Measurements from ENCODE around the gene ANAPC16.

ANAPC16 gene

DNA sequence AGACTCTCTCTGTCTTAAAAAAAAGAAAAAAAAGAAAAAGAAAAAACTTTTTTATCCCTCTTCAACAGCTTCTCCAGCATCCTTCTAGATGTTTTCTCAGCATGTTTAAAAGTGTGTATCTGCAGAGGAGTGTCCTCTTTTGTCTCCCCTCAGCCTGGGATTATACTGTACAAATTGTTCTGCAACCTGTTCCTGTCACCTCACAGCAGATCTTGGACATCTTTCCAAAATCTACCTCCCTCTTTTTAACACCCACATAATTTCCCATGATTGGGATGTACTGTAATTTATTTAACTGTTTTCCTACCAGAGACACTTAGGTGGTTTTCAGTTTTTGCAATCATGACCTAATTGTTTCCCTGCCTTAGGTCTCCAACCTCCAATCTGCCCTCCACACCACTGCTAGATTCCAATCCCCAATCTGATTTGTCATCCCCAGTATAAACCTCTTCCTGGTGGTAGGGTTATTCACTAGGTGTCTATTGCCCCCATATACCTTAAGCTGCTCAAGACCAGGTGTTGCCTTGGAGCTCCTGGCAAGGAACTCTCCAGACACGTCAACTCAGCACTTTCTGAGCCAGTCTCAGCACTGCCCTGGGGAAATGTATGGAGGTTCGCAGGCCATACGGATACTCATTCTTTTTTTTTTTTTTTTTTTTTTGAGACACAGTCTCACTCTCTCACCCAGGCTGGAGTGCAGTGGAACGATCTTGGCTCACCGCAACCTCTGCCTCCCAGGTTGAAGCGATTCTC, 40.3 kb downstream of the ANAPC16 start:
- no peak for DNase-seq (ENCODE audit: low spot score in 2 of 2)
- no peaks in the 10 kb centered on the region for H3K27me3 ChIP-seq (ENCODE audit: low read depth)
- in situ Hi-C loops (cut with MboI; ENCODE audit: low sequenced_read_pairs) = no loop called here
- no peak overlapping the region for H3K4me3 ChIP-seq
- H3K9me3 ChIP-seq = no peaks in the 10 kb centered on the region
- peaks cover 33% of the 10 kb centered on the region for H3K4me1 ChIP-seq
- no peaks in the 10 kb centered on the region for H3K36me3 ChIP-seq (replicated peaks)

GRCh38 chr10:72257051-72257892, 41.5 kb downstream of the ANAPC16 start:
- no peaks in the 10 kb centered on the region for H3K36me3 ChIP-seq (replicated peaks)
- in situ Hi-C loops (cut with MboI; ENCODE audit: low sequenced_read_pairs) = no loop called here
- no peaks in the 10 kb centered on the region for H3K9me3 ChIP-seq
- DNase-seq (ENCODE audit: low spot score in 2 of 2) = no peak
- peaks cover 41% of the 10 kb centered on the region for H3K4me1 ChIP-seq
- no peaks in the 10 kb centered on the region for H3K27me3 ChIP-seq (ENCODE audit: low read depth)
- H3K4me3 ChIP-seq = no peak overlapping the region

DNA sequence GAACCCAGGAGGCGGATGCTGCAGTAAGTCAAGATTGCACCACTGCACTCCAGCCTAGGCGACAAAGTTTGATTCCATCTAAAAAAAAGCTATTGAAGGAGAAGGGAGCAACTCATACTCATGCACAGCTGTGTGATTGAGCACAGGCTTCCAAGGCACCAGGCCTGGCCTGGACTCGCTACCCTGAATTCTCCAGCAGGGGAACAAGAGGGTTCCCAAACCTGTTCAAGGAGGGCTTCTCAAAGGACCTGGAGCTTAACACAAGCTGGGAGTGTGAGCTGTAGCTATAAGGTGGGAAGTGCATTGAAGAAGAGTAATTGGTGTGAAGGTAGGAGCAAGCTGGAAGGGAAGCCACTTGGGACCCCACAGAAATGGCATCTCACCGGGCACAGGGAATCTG, 42.8 kb downstream of the ANAPC16 start:
- no peak for DNase-seq (ENCODE audit: low spot score in 2 of 2)
- no peaks in the 10 kb centered on the region for H3K9me3 ChIP-seq
- peaks cover 41% of the 10 kb centered on the region for H3K4me1 ChIP-seq
- no peaks in the 10 kb centered on the region for H3K27me3 ChIP-seq (ENCODE audit: low read depth)
- H3K36me3 ChIP-seq (replicated peaks) = no peaks in the 10 kb centered on the region
- in situ Hi-C loops (cut with MboI; ENCODE audit: low sequenced_read_pairs) = no loop called here
- no peak overlapping the region for H3K4me3 ChIP-seq

DNA sequence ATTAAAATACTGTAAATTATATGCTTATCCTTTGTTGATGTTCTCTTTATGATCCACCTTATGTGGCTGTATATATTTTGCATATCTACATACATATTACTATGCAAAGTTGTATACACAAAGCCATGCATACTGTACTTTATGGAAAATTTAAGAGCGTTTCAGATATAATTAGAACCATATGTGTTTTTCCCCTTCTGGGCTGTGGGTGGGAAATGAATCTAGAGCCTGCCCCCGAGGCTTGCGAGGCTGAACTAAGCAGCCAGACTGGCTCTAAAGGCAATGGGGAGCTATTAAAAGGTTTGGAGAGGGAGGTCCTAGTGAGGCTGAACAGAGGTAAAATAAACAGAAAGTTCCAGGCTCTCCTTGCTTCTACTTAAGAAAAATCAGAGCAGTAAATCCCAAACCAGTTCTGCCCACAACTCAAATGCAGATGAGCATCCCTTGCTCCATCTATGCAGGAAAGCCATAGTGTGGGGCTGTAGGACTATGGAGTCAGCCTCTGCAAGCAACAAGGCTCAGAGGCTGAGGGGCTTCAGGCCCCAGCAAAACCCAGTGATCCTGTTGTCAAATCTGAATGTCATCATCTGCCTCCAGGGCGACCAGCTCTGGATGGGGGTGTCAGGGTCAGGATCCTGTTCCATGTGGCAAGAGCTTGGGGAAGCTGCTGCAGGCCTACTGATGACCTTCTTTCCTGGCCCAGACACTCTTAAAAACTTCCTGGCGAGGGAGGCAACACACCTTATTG, 43.9 kb downstream of the ANAPC16 start:
- Histone ChIP-seq H3K4me1 (peaks cover 40% of the 10 kb centered on the region), H3K36me3 (replicated peaks) (no peaks in the 10 kb centered on the region), H3K27me3 (ENCODE audit: low read depth) (no peaks in the 10 kb centered on the region), H3K4me3 (no peak overlapping the region), H3K9me3 (no peaks in the 10 kb centered on the region)
- DNase-seq (ENCODE audit: low spot score in 2 of 2) = peak; percentile 84 to 90
- in situ Hi-C loops (cut with MboI; ENCODE audit: low sequenced_read_pairs) = no loop called here

- Histone ChIP-seq H3K9me3 (no peaks in the 10 kb centered on the region), H3K27me3 (ENCODE audit: low read depth) (no peaks in the 10 kb centered on the region), H3K4me3 (peak overlapping the region; percentile 36), H3K36me3 (replicated peaks) (no peaks in the 10 kb centered on the region), H3K4me1 (peaks cover 33% of the 10 kb centered on the region)
- in situ Hi-C loops (cut with MboI; ENCODE audit: low sequenced_read_pairs) = no loop called here
- peak; percentile 83 to 94 for DNase-seq (ENCODE audit: low spot score in 2 of 2)
Measured at GRCh38 chr10:72260239-72260975, 44.6 kb downstream of the ANAPC16 start.

- Histone ChIP-seq H3K4me1 (peaks cover 33% of the 10 kb centered on the region), H3K4me3 (peak overlapping the region; percentile 36), H3K9me3 (no peaks in the 10 kb centered on the region), H3K27me3 (ENCODE audit: low read depth) (no peaks in the 10 kb centered on the region), H3K36me3 (replicated peaks) (no peaks in the 10 kb centered on the region)
- in situ Hi-C loops (cut with MboI; ENCODE audit: low sequenced_read_pairs) = no loop called here
- peak in 1 of 2 experiments; percentile 26 for DNase-seq (ENCODE audit: low spot score in 2 of 2)
Measured at GRCh38 chr10:72260976-72261783, 45.4 kb downstream of the ANAPC16 start.

GRCh38 chr10:72261784-72262404, 46.1 kb downstream of the ANAPC16 start:
- no peaks in the 10 kb centered on the region for H3K9me3 ChIP-seq
- no peaks in the 10 kb centered on the region for H3K27me3 ChIP-seq (ENCODE audit: low read depth)
- H3K4me3 ChIP-seq = no peak overlapping the region
- DNase-seq (ENCODE audit: low spot score in 2 of 2) = no peak
- in situ Hi-C loops (cut with MboI; ENCODE audit: low sequenced_read_pairs) = no loop called here
- no peaks in the 10 kb centered on the region for H3K36me3 ChIP-seq (replicated peaks)
- peaks cover 33% of the 10 kb centered on the region for H3K4me1 ChIP-seq

DNA sequence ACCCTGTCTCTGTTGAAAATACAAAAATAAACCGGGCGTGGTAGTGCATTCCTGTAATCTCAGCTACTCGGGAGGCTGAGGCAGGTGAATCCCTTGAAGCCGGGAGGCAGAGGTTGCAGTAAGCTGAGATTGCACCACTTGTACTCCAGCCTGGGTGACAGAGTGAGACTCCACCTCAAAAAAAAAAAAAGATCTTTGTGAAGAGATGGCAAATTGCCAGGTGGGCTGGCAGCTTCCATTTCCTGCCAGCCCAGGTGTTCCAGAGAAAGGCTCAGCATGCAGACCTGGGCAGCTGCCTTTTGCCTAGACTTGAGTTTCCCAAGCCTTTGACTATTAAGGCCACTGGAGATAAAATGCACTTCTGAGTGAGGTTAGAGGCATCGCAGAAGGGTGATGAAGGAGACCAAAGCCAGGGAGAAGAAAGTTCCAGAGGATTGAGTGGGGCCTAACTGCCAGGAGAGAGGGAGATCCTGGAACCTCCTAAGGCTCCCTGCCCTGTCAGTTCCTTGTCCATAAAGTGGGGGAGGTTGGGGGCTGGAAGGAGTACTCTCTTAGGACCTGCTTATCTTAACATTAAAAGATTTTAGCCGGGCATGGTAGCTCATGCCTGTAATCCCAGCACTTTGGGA, 47.9 kb downstream of the ANAPC16 start:
- no peaks in the 10 kb centered on the region for H3K9me3 ChIP-seq
- no peak overlapping the region for H3K4me3 ChIP-seq
- peaks cover 37% of the 10 kb centered on the region for H3K4me1 ChIP-seq
- no peaks in the 10 kb centered on the region for H3K27me3 ChIP-seq (ENCODE audit: low read depth)
- no peaks in the 10 kb centered on the region for H3K36me3 ChIP-seq (replicated peaks)
- in situ Hi-C loops (cut with MboI; ENCODE audit: low sequenced_read_pairs) = no loop called here
- no peak for DNase-seq (ENCODE audit: low spot score in 2 of 2)

- H3K9me3 ChIP-seq = no peaks in the 10 kb centered on the region
- no peak overlapping the region for H3K4me3 ChIP-seq
- H3K4me1 ChIP-seq = peaks cover 29% of the 10 kb centered on the region
- in situ Hi-C loops (cut with MboI; ENCODE audit: low sequenced_read_pairs) = no loop called here
- H3K27me3 ChIP-seq (ENCODE audit: low read depth) = no peaks in the 10 kb centered on the region
- no peak for DNase-seq (ENCODE audit: low spot score in 2 of 2)
- H3K36me3 ChIP-seq (replicated peaks) = no peaks in the 10 kb centered on the region
Measured at GRCh38 chr10:72264536-72264935, 48.7 kb downstream of the ANAPC16 start.

DNA sequence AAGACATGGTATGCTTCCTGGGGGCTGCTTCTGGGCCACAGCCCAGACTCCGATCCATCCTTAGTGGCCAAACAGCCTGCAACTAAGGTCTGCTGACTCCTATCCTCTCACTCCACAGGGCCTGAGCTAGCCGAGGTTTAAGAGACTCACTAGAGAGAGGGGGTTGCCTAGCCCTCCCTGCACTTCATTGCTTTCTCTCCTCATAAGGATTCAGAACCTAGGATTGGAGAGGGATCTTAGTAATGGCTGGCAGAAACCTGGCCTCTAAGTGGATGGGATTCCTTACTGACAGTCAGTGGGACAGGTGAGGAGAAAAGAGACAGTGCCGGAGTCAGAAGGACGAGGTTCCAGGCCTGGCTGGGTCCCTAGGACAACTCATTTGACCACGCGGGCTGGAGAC, 49.7 kb downstream of the ANAPC16 start:
- in situ Hi-C loops (cut with MboI; ENCODE audit: low sequenced_read_pairs) = no loop called here
- Histone ChIP-seq H3K27me3 (ENCODE audit: low read depth) (no peaks in the 10 kb centered on the region), H3K4me3 (no peak overlapping the region), H3K36me3 (replicated peaks) (no peaks in the 10 kb centered on the region), H3K9me3 (no peaks in the 10 kb centered on the region), H3K4me1 (peaks cover 22% of the 10 kb centered on the region)
- no peak for DNase-seq (ENCODE audit: low spot score in 2 of 2)

DNA sequence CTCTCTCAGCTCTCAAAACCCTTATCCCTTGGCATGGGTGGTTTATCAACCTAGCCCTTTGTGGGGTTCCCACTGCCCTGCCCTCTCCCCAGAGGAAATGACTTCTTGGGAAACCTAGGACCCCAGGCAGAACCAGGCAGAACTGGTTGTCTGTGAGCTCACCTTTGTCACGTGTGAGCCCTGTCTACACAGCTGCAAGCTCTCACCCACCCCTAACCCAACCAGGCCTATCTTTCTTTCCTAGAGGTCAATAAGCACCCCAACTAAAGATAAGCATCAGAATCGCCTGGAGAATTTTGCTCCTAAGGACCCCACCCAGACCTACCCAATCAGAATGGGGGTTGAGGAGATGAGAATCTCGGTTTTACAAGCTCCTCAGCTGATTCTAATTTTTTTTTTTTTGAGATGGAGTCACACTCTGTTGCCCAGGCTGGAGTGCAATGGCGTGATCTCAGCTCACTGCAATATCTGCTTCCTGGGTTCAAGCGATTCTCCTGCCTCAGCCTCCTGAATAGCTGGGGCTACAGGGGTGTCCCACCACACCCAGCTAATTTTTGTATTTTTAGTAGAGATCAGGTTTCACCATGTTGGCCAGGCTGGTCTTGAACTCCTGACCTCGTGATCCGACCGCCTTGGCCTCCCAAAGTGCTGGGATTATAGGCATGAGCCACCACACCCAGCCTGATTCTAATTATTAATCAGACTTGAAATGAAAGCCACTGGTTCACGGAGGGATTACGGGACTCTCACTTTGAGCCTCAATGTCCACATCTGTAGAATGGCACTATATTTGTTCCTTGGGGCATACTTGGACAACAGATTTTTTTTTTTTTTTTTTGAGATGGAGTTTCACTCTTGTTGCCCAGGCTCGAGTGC, 50.4 kb downstream of the ANAPC16 start:
- Histone ChIP-seq H3K4me3 (no peak overlapping the region), H3K4me1 (peaks cover 22% of the 10 kb centered on the region), H3K36me3 (replicated peaks) (no peaks in the 10 kb centered on the region), H3K27me3 (ENCODE audit: low read depth) (no peaks in the 10 kb centered on the region), H3K9me3 (no peaks in the 10 kb centered on the region)
- no peak for DNase-seq (ENCODE audit: low spot score in 2 of 2)
- in situ Hi-C loops (cut with MboI; ENCODE audit: low sequenced_read_pairs) = no loop called here
